ENCODE data around the gene TOLLIP.

TOLLIP gene

GRCh38 chr11:1335264-1335810 is 25.9 kb upstream of the TOLLIP start:
- no peaks in the 10 kb centered on the region for H3K27me3 ChIP-seq (ENCODE audit: insufficient read depth, poor library complexity, severe bottlenecking)
- H3K9me3 ChIP-seq (ENCODE audit: severe bottlenecking), result no peaks in the 10 kb centered on the region
- no peak for DNase-seq (ENCODE audit: low spot score)
- peaks cover 6% of the 10 kb centered on the region for H3K4me1 ChIP-seq (ENCODE audit: insufficient read depth, poor library complexity, severe bottlenecking)
- ATAC-seq (ENCODE audit: low read depth), result no peak
- no peak overlapping the region for H3K27ac ChIP-seq (ENCODE audit: poor library complexity, severe bottlenecking)
- H3K36me3 ChIP-seq (ENCODE audit: low read depth), result no peaks in the 10 kb centered on the region
- TF ChIP-seq CTCF (IDR thresholded peaks at IDR 0.05; ENCODE audit: poor library complexity, severe bottlenecking), result no peak
- H3K4me3 ChIP-seq (ENCODE audit: severe bottlenecking), result peak overlapping the region; percentile 27

- TF ChIP-seq CTCF (IDR thresholded peaks at IDR 0.05; ENCODE audit: poor library complexity, severe bottlenecking), result no peak
- DNase-seq (ENCODE audit: low spot score), result no peak
Measured at GRCh38 chr11:1333860-1334259, 24.4 kb upstream of the TOLLIP start.

GRCh38 chr11:1333091-1333772 is 23.8 kb upstream of the TOLLIP start:
- Histone ChIP-seq H3K9me3 (ENCODE audit: severe bottlenecking) (no peaks in the 10 kb centered on the region), H3K4me1 (ENCODE audit: insufficient read depth, poor library complexity, severe bottlenecking) (peaks cover 6% of the 10 kb centered on the region), H3K36me3 (ENCODE audit: low read depth) (no peaks in the 10 kb centered on the region), H3K27me3 (ENCODE audit: insufficient read depth, poor library complexity, severe bottlenecking) (no peaks in the 10 kb centered on the region), H3K4me3 (ENCODE audit: severe bottlenecking) (no peak overlapping the region), H3K27ac (ENCODE audit: poor library complexity, severe bottlenecking) (no peak overlapping the region)
- ATAC-seq (ENCODE audit: low read depth) (no peak), DNase-seq (ENCODE audit: low spot score) (no peak)
- no peak for TF ChIP-seq CTCF (IDR thresholded peaks at IDR 0.05; ENCODE audit: poor library complexity, severe bottlenecking)

More at GRCh38 chr11:1333860-1334259, 24.4 kb upstream of the TOLLIP start:
- no peak overlapping the region for H3K4me3 ChIP-seq (ENCODE audit: severe bottlenecking)
- ATAC-seq (ENCODE audit: low read depth), result no peak
- no peaks in the 10 kb centered on the region for H3K27me3 ChIP-seq (ENCODE audit: insufficient read depth, poor library complexity, severe bottlenecking)
- peaks cover 6% of the 10 kb centered on the region for H3K4me1 ChIP-seq (ENCODE audit: insufficient read depth, poor library complexity, severe bottlenecking)
- H3K36me3 ChIP-seq (ENCODE audit: low read depth), result no peaks in the 10 kb centered on the region
- H3K27ac ChIP-seq (ENCODE audit: poor library complexity, severe bottlenecking), result no peak overlapping the region
- no peaks in the 10 kb centered on the region for H3K9me3 ChIP-seq (ENCODE audit: severe bottlenecking)

- TF ChIP-seq CTCF (IDR thresholded peaks at IDR 0.05; ENCODE audit: poor library complexity, severe bottlenecking), result no peak
- no peak for DNase-seq (ENCODE audit: low spot score)
- Histone ChIP-seq H3K27me3 (ENCODE audit: insufficient read depth, poor library complexity, severe bottlenecking) (no peaks in the 10 kb centered on the region), H3K9me3 (ENCODE audit: severe bottlenecking) (no peaks in the 10 kb centered on the region), H3K4me3 (ENCODE audit: severe bottlenecking) (no peak overlapping the region), H3K27ac (ENCODE audit: poor library complexity, severe bottlenecking) (no peak overlapping the region), H3K4me1 (ENCODE audit: insufficient read depth, poor library complexity, severe bottlenecking) (peaks cover under 1% of the 10 kb centered on the region), H3K36me3 (ENCODE audit: low read depth) (no peaks in the 10 kb centered on the region)
- ATAC-seq (ENCODE audit: low read depth), result no peak
Measured at GRCh38 chr11:1330473-1330872, 21.0 kb upstream of the TOLLIP start.

- TF ChIP-seq CTCF (IDR thresholded peaks at IDR 0.05; ENCODE audit: poor library complexity, severe bottlenecking), result no peak
- Histone ChIP-seq H3K36me3 (ENCODE audit: low read depth) (no peaks in the 10 kb centered on the region), H3K27me3 (ENCODE audit: insufficient read depth, poor library complexity, severe bottlenecking) (no peaks in the 10 kb centered on the region), H3K4me1 (ENCODE audit: insufficient read depth, poor library complexity, severe bottlenecking) (no peaks in the 10 kb centered on the region), H3K4me3 (ENCODE audit: severe bottlenecking) (no peak overlapping the region), H3K9me3 (ENCODE audit: severe bottlenecking) (no peaks in the 10 kb centered on the region), H3K27ac (ENCODE audit: poor library complexity, severe bottlenecking) (no peak overlapping the region)
- ATAC-seq (ENCODE audit: low read depth) (no peak), DNase-seq (ENCODE audit: low spot score) (no peak)
Measured at GRCh38 chr11:1327064-1327460, 17.6 kb upstream of the TOLLIP start.

All from RWPE2 (cell line).